Thyroid gland (tissue), 4 donors: ENCODE results near the gene POLR3B. TPM values are rescaled to one million over a fixed set of nuclear protein-coding genes. Genes with fewer than 3 reads are reported as not detected.

Experiments used
- DNase-seq, 2 donors: peaks; one replicate each; pipeline ENCODE4 v3.0.0-alpha.2; 2019
- H3K27ac ChIP-seq, 3 donors: fragments of 200-600 bp; sonication (generic); 1 replicate in 2 of 3; 2 replicates in 1 of 3; pipeline ENCODE4 v1.5.1; 2016 to 2019; ENCODE audit warnings: mild to moderate bottlenecking in 1 of 3, moderate library complexity in 1 of 3
- H3K27me3 ChIP-seq: fragments of 200-600 bp; sonication (generic); one replicate; pipeline ENCODE4 v1.5.1; 2019
- H3K36me3 ChIP-seq, 2 donors: fragments of 200-600 bp; sonication (generic); one replicate each; pipeline ENCODE4 v1.5.1; 2016 to 2019
- H3K4me1 ChIP-seq, 2 donors: fragments of 200-600 bp; sonication (generic); one replicate each; pipeline ENCODE4 v1.5.1; 2017 to 2019
- H3K4me3 ChIP-seq, 3 donors: fragments of 200-600 bp; sonication (generic); replicated peaks in 1 of 3; 1 replicate in 2 of 3; 2 replicates in 1 of 3; pipeline ENCODE4 v1.5.1; 2016; ENCODE audit warnings: mild to moderate bottlenecking in 1 of 3
- H3K9me3 ChIP-seq: fragments of 200-600 bp; sonication (generic); one replicate; pipeline ENCODE4 v1.5.1; 2017
- CTCF ChIP-seq, 6 experiments: fragments of 200-600 bp in 3 of 6; fragments of 450-650 bp in 3 of 6; sonication (generic) in 3 of 6; IDR thresholded peaks; one replicate each; pipeline ENCODE4 v1.5.1; 2016 to 2019; ENCODE audit warnings: antibody characterized with exemption in 6 of 6, mild to moderate bottlenecking in 2 of 6, inconsistent platforms in 1 of 6, moderate library complexity in 1 of 6
- POLR2A ChIP-seq, 2 donors: fragments of 450-650 bp; IDR thresholded peaks; one replicate each; pipeline ENCODE4 v1.6.1; 2017; ENCODE audit warnings: antibody characterized with exemption in 2 of 2, mild to moderate bottlenecking in 2 of 2, moderate library complexity in 1 of 2
- WGBS, 2 donors: methylation state at CpG; one replicate each; pipeline ENCODE4 v1.1.5; 2017; 5-methylcytosine and 5-hydroxymethylcytosine counted together
- intact Hi-C: fragments of 100-400 bp; cut with DNase I; formaldehyde crosslinking; loops from one replicate; pipeline ENCODE4 v1.15.1; 2023
- total RNA-seq, 4 donors: library from RNA; depleted of rRNA; stranded (reverse); fragments of >200 nt; gene quantifications; one replicate each; pipeline ENCODE4 v1.2.3, GENCODE V29; 2016

Gene POLR3B
- total RNA-seq, 4 donors from 2014 or later, result 6.0 to 13.8 (median 12.0) TPM

- Histone ChIP-seq H3K27ac (peak overlapping the region in 1 of 3 donors; percentile 27), H3K4me3 (no peak overlapping the region), H3K9me3 (no peaks in the 10 kb centered on the region), H3K36me3 (peaks cover 3 to 5% of the 10 kb centered on the region in 2 donors), H3K4me1 (peaks cover 19 to 21% of the 10 kb centered on the region in 2 donors), H3K27me3 (no peaks in the 10 kb centered on the region)
- 82 to 94% methylated on average over 2 of the region's 2 CpGs for WGBS, 2 donors
- no peak for DNase-seq
- TF ChIP-seq POLR2A (IDR thresholded peaks at IDR 0.05), result no peak
- TF ChIP-seq CTCF (IDR thresholded peaks at IDR 0.05), result no peak
- intact Hi-C loops, result loop anchor here (10.0 kb wide), 1 partner anchor 116 kb away; no protein-coding TSS in a partner anchor
These were observed 16.3 kb upstream of the POLR3B start for GRCh38 chr12:106341086-106341877.

GRCh38 chr12:106342397-106343213 is 14.9 kb upstream of the POLR3B start:
- Histone ChIP-seq H3K27me3 (no peaks in the 10 kb centered on the region), H3K4me3 (peak overlapping the region in 1 of 3 donors; percentile 1), H3K4me1 (peaks cover 19 to 21% of the 10 kb centered on the region in 2 donors), H3K27ac (peak overlapping the region; percentile 22 to 36 (median 27)), H3K9me3 (no peaks in the 10 kb centered on the region), H3K36me3 (peaks cover 0 to 6% of the 10 kb centered on the region in 2 donors)
- 19 to 22% methylated on average over 9 of the region's 9 CpGs for WGBS, 2 donors
- intact Hi-C loops, result loop anchor here (10.0 kb wide), 1 partner anchor 118 kb away; no protein-coding TSS in a partner anchor
- DNase-seq, result peak; percentile 72 to 78
- TF ChIP-seq POLR2A (IDR thresholded peaks at IDR 0.05) (no peak), CTCF (IDR thresholded peaks at IDR 0.05) (no peak)

GRCh38 chr12:106343214-106343528 is 14.4 kb upstream of the POLR3B start:
- no peaks in the 10 kb centered on the region for H3K27me3 ChIP-seq
- intact Hi-C loops, result loop anchor here (10.0 kb wide), 1 partner anchor 118 kb away; no protein-coding TSS in a partner anchor
- no peaks in the 10 kb centered on the region for H3K9me3 ChIP-seq
- H3K4me3 ChIP-seq, result no peak overlapping the region
- 69 to 70% methylated on average over 2 of the region's 2 CpGs for WGBS, 2 donors
- no peak for TF ChIP-seq POLR2A (IDR thresholded peaks at IDR 0.05)
- no peak for TF ChIP-seq CTCF (IDR thresholded peaks at IDR 0.05)
- peaks cover 0 to 6% of the 10 kb centered on the region in 2 donors for H3K36me3 ChIP-seq
- no peak for DNase-seq
- H3K4me1 ChIP-seq, result peaks cover 19 to 21% of the 10 kb centered on the region in 2 donors
- H3K27ac ChIP-seq, result peak overlapping the region; percentile 22 to 36 (median 27)

GRCh38 chr12:106344131-106344530 is 13.4 kb upstream of the POLR3B start:
- intact Hi-C loops, result loop anchor here (10.0 kb wide), 1 partner anchor 119 kb away; no protein-coding TSS in a partner anchor
- Histone ChIP-seq H3K4me1 (peaks cover 19 to 21% of the 10 kb centered on the region in 2 donors), H3K36me3 (peaks cover 0 to 6% of the 10 kb centered on the region in 2 donors), H3K9me3 (no peaks in the 10 kb centered on the region), H3K27me3 (no peaks in the 10 kb centered on the region), H3K4me3 (no peak overlapping the region), H3K27ac (peak overlapping the region in 1 of 3 donors; percentile 27)
- WGBS, 2 donors, result 94 to 96% methylated on average over 5 of the region's 5 CpGs
- TF ChIP-seq CTCF (IDR thresholded peaks at IDR 0.05) (no peak), POLR2A (IDR thresholded peaks at IDR 0.05) (no peak)
- DNase-seq, result no peak
